Gastroesophageal sphincter (tissue), 4 donors: ENCODE results near the gene MARCHF6. TPM values are rescaled to one million over a fixed set of nuclear protein-coding genes. Genes with fewer than 3 reads are reported as not detected.

Experiments used
- ATAC-seq: fragments of 150-250 bp; one replicate; pipeline ENCODE4 v1.9.1; 2016; ENCODE audit warnings: mild to moderate bottlenecking, moderate library complexity
- H3K27ac ChIP-seq, 4 donors: fragments of 200-600 bp; sonication (generic) in 3 of 4; 1 replicate in 3 of 4; 2 replicates in 1 of 4; pipeline ENCODE4 v1.5.1; 2016 to 2019
- H3K27me3 ChIP-seq: fragments of 200-600 bp; sonication (generic); one replicate; pipeline ENCODE4 v1.5.1; 2019
- H3K36me3 ChIP-seq, 2 donors: fragments of 200-600 bp; sonication (generic); one replicate each; pipeline ENCODE4 v1.5.1; 2019; ENCODE audit warnings: control low read depth in 1 of 2
- H3K4me1 ChIP-seq, 3 donors: fragments of 200-600 bp; sonication (generic); 1 replicate in 2 of 3; 2 replicates in 1 of 3; pipeline ENCODE4 v1.5.1; 2016 to 2019; ENCODE audit warnings: control low read depth in 2 of 3
- H3K4me3 ChIP-seq, 2 donors: fragments of 200-600 bp; sonication (generic); one replicate each; pipeline ENCODE4 v1.5.1; 2019; ENCODE audit warnings: mild to moderate bottlenecking in 1 of 2, moderate library complexity in 1 of 2
- H3K9me3 ChIP-seq, 3 donors: fragments of 200-600 bp; sonication (generic); one replicate each; pipeline ENCODE4 v1.5.1; 2017 to 2019; ENCODE audit warnings: control low read depth in 2 of 3
- CTCF ChIP-seq, 4 experiments: fragments of 200-600 bp in 2 of 4; fragments of 450-650 bp in 2 of 4; sonication (generic) in 1 of 4; IDR thresholded peaks; one replicate each; pipeline ENCODE4 v1.5.1; 2017 to 2019; ENCODE audit warnings: antibody characterized with exemption in 4 of 4, mild to moderate bottlenecking in 2 of 4, moderate library complexity in 2 of 4
- EP300 ChIP-seq: sonication (generic); formaldehyde crosslinking; IDR thresholded peaks from one replicate; pipeline ENCODE4 v1.6.1; 2017; ENCODE audit warnings: antibody characterized with exemption, mild to moderate bottlenecking
- POLR2A ChIP-seq, 2 donors: fragments of 450-650 bp; IDR thresholded peaks; one replicate each; pipeline ENCODE4 v1.6.1; 2017; ENCODE audit warnings: antibody characterized with exemption in 2 of 2, mild to moderate bottlenecking in 2 of 2, moderate library complexity in 1 of 2
- POLR2AphosphoS5 ChIP-seq: sonication (generic); formaldehyde crosslinking; IDR thresholded peaks from one replicate; pipeline ENCODE4 v1.6.1; 2017; ENCODE audit warnings: antibody characterized with exemption
- WGBS, 2 donors: methylation state at CpG; one replicate each; pipeline ENCODE4 v1.1.5; 2018; ENCODE audit warnings: low coverage in 1 of 2; 5-methylcytosine and 5-hydroxymethylcytosine counted together
- total RNA-seq, 4 donors: library from RNA; depleted of rRNA; stranded (reverse); fragments of >200 nt; gene quantifications; one replicate each; pipeline ENCODE4 v1.1.0, GENCODE V29; 2016

The MARCHF6 gene
- total RNA-seq, 4 donors from 2014 or later = 69.9 to 106 (median 93.9) TPM

- H3K4me1 ChIP-seq = peaks cover 0 to 69% (median 3%) of the 10 kb centered on the region in 3 donors
- no peak for ATAC-seq
- H3K36me3 ChIP-seq = no peaks in the 10 kb centered on the region
- H3K27me3 ChIP-seq = no peaks in the 10 kb centered on the region
- TF ChIP-seq CTCF (IDR thresholded peaks at IDR 0.05) (no peak), EP300 (no peak), POLR2AphosphoS5 (no peak), POLR2A (IDR thresholded peaks at IDR 0.05) (no peak)
- H3K9me3 ChIP-seq = no peaks in the 10 kb centered on the region
- no peak overlapping the region for H3K27ac ChIP-seq
- no peak overlapping the region for H3K4me3 ChIP-seq
Measured at GRCh38 chr5:10360686-10361085, 7.2 kb downstream of the MARCHF6 start.

DNA sequence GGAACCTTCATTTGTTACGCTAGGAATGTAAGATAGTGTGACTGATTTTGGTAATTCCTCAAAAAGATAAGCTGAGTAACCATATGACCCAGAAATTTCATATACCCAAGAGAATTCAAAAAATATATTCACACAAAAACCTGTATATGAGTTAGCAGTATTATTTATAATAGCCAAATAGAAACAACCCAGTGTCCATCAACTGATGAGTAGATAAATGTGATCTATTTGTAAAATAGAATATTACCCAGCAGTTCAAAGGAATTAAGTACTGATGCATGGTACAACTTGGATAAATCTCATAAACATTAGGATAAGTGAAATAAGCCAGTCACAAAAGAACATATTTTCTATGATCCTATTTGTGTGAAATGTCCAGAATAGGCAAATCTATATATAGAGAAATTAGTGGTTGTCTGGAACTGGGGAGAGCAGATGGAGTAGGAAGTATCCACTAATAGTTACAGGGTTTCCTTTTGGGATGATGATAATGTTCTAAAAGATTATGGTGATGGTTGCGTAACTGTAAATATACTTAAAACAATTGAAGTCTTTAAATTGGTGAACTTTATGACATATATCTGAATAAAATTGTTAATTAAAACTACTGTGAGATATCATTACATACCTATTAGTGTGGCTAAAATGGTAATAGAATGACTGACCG lies 10.2 kb downstream of the MARCHF6 start:
- Histone ChIP-seq H3K36me3 (no peaks in the 10 kb centered on the region), H3K4me1 (peaks cover 12 to 72% (median 14%) of the 10 kb centered on the region in 3 donors), H3K27me3 (no peaks in the 10 kb centered on the region), H3K27ac (no peak overlapping the region), H3K9me3 (no peaks in the 10 kb centered on the region), H3K4me3 (no peak overlapping the region)
- TF ChIP-seq EP300 (no peak), POLR2A (IDR thresholded peaks at IDR 0.05) (no peak), CTCF (IDR thresholded peaks at IDR 0.05) (no peak), POLR2AphosphoS5 (no peak)
- ATAC-seq = no peak
- 93 to 97% methylated on average over 3 of the region's 3 CpGs for WGBS, 2 donors

- Histone ChIP-seq H3K27me3 (no peaks in the 10 kb centered on the region), H3K27ac (no peak overlapping the region), H3K36me3 (no peaks in the 10 kb centered on the region), H3K4me3 (no peak overlapping the region), H3K4me1 (peaks cover 12 to 72% (median 14%) of the 10 kb centered on the region in 3 donors), H3K9me3 (no peaks in the 10 kb centered on the region)
- TF ChIP-seq CTCF (IDR thresholded peaks at IDR 0.05) = no peak
- TF ChIP-seq POLR2A (IDR thresholded peaks at IDR 0.05) = no peak
- TF ChIP-seq POLR2AphosphoS5 = no peak
- TF ChIP-seq EP300 = no peak
- ATAC-seq = no peak
- WGBS, 2 donors = 100% methylated on average over 1 of the region's 1 CpG
Measured at GRCh38 chr5:10364186-10364689, 10.7 kb downstream of the MARCHF6 start.

DNA sequence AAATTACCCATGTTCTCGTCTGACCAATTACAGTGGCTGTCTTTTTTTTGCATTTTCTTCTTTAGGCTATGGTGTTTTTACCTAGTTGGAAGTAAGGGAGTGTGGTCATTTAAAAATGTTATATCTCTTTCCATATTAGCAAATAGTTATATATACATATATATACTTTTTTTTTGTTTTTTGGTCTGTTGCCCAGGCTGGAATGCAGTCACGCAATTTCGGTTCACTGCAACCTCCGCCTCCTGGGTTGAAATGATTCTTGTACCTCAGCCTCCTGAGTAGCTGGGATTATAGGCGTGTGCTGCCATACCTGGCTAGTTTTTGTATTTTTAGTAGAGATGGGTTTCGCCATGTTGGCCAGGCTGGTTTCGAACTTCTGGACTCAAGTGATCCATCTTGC lies 12.3 kb downstream of the MARCHF6 start:
- H3K36me3 ChIP-seq = no peaks in the 10 kb centered on the region
- no peaks in the 10 kb centered on the region for H3K27me3 ChIP-seq
- H3K27ac ChIP-seq = no peak overlapping the region
- 78 to 86% methylated on average over 7 of the region's 7 CpGs for WGBS, 2 donors
- no peak for ATAC-seq
- H3K4me1 ChIP-seq = peaks cover 13 to 74% (median 14%) of the 10 kb centered on the region in 3 donors
- no peak for TF ChIP-seq CTCF (IDR thresholded peaks at IDR 0.05)
- no peak for TF ChIP-seq POLR2AphosphoS5
- no peak for TF ChIP-seq EP300
- no peak for TF ChIP-seq POLR2A (IDR thresholded peaks at IDR 0.05)
- H3K4me3 ChIP-seq = no peak overlapping the region
- H3K9me3 ChIP-seq = no peaks in the 10 kb centered on the region
